ENCODE results near the gene TNFAIP1. TPM values are rescaled to one million over a fixed set of nuclear protein-coding genes. Genes with fewer than 3 reads are reported as not detected.

TNFAIP1 gene
- total and polyA plus RNA-seq, 8 donors: 11.5 to 56.8 (median 25.3) TPM

DNA sequence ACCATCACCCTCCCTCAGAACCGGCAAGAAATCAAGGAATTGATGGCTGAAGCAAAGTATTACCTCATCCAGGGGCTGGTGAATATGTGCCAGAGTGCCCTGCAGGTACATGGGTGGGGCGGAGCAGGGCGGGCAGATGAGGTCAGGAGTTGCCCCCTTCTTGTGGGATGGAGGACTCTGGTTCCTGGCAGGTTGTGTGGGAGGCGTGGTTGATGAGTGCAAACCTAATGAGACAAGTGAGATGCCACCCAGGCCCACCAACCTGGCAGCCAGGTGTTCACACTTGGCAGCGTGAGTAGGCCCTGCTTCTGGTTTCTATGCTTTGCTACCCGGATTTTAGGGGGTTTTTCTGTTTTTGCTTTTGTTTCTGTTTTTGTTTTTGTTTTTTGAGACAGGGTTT lies 4.8 kb downstream of the TNFAIP1 start:
- intact Hi-C loops (cut with DNase I): no loop called here
- FAIRE-seq (no peak), DNase-seq (no peak), ATAC-seq (no peak)
- TF ChIP-seq, protein P1, sequence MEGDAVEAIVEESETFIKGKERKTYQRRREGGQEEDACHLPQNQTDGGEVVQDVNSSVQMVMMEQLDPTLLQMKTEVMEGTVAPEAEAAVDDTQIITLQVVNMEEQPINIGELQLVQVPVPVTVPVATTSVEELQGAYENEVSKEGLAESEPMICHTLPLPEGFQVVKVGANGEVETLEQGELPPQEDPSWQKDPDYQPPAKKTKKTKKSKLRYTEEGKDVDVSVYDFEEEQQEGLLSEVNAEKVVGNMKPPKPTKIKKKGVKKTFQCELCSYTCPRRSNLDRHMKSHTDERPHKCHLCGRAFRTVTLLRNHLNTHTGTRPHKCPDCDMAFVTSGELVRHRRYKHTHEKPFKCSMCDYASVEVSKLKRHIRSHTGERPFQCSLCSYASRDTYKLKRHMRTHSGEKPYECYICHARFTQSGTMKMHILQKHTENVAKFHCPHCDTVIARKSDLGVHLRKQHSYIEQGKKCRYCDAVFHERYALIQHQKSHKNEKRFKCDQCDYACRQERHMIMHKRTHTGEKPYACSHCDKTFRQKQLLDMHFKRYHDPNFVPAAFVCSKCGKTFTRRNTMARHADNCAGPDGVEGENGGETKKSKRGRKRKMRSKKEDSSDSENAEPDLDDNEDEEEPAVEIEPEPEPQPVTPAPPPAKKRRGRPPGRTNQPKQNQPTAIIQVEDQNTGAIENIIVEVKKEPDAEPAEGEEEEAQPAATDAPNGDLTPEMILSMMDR (IDR thresholded peaks at IDR 0.05): no peak
- Histone ChIP-seq H3K4me1 (peaks cover 17 to 30% (median 25%) of the 10 kb centered on the region in 3 donors), H3K27ac (no peak overlapping the region), H3K36me3 (peaks cover 12 to 51% (median 19%) of the 10 kb centered on the region in 3 donors), H3K27me3 (no peaks in the 10 kb centered on the region), H3K9me3 (no peaks in the 10 kb centered on the region), H3K4me3 (no peak overlapping the region)
- 80 to 86% methylated on average over 6 of the region's 6 CpGs for WGBS, 2 donors

DNA sequence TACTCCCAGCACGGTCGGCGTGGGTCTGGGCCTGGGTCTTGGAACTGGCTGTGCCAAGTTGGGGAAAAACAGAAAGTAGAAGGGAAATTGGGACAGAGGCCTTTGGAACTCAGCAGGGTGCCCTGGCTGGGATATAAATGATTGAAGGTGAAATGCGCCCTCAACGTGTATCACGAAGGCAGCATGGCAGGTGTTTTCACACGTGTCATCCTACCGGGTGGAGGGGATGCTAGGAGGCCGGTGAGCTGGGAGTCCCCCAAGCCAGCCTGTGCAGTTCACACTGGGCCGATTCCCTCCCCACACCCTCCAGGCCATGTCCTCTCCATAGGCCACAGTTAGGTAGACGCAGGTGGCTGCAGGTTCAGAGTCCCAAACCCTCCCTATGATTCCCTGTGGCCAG lies 6.0 kb downstream of the TNFAIP1 start:
- Histone ChIP-seq H3K27me3 (no peaks in the 10 kb centered on the region), H3K27ac (no peak overlapping the region), H3K4me3 (no peak overlapping the region), H3K9me3 (no peaks in the 10 kb centered on the region), H3K4me1 (peaks cover 28 to 41% (median 36%) of the 10 kb centered on the region in 3 donors), H3K36me3 (peaks cover 12 to 51% (median 19%) of the 10 kb centered on the region in 3 donors)
- FAIRE-seq (no peak), DNase-seq (no peak), ATAC-seq (no peak)
- whole genome bisulfite sequencing, 2 donors: 90 to 95% methylated on average over 11 of the region's 11 CpGs
- TF ChIP-seq, protein P1 (IDR thresholded peaks at IDR 0.05): no peak
- intact Hi-C loops (cut with DNase I): no loop called here

DNA sequence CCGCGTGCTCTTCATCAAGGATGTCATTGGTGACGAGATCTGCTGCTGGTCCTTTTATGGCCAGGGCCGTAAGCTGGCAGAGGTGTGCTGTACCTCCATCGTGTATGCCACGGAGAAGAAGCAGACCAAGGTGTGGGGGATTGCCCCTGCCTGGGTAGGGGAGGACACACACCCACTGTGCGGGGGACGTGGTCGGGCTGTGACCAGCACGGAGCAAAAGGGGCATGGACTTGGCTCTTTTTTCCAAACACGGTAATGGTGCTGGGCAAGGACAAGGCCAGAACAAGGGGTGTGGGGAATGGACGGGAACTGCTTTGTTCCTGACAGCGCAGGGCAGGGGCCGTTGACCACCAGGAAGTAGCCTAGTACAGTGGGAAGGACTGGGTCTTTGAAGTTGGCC lies 6.8 kb downstream of the TNFAIP1 start:
- Histone ChIP-seq H3K36me3 (peaks cover 12 to 51% (median 19%) of the 10 kb centered on the region in 3 donors), H3K4me1 (peaks cover 28 to 40% (median 33%) of the 10 kb centered on the region in 3 donors)
- intact Hi-C loops (cut with DNase I): no loop called here

DNA sequence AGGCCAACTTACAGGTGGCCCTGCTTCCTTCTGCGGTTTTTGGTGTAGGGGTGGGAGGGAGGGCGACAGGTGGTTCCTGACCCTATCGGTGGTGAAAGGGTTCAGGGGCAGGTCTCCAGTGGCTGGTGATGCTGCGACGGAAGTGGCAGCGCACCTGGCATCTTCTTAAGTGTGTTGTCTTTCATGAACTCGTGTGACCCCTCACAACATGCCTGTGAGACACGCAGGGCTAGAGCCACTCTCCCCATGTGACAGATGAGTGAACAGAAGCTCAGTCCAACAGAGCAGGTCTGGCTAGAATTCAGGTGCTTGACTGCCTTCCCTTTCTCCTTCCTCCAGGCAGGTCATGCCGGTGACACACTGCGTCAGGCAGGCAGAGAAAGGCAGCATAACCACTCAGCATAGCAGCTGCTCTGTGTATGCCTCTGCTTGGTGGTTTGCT lies 8.0 kb downstream of the TNFAIP1 start:
- ATAC-seq (no peak), DNase-seq (no peak), FAIRE-seq (no peak)
- H3K4me3 ChIP-seq: no peak overlapping the region
- H3K27me3 ChIP-seq: no peaks in the 10 kb centered on the region
- H3K9me3 ChIP-seq: no peaks in the 10 kb centered on the region
- intact Hi-C loops (cut with DNase I): no loop called here
- H3K27ac ChIP-seq: no peak overlapping the region
- TF ChIP-seq, protein P1 (IDR thresholded peaks at IDR 0.05): no peak
- WGBS, 2 donors: 84 to 87% methylated on average over 10 of the region's 10 CpGs
- peaks cover 30 to 40% (median 32%) of the 10 kb centered on the region in 3 donors for H3K4me1 ChIP-seq
- peaks cover 12 to 57% (median 25%) of the 10 kb centered on the region in 3 donors for H3K36me3 ChIP-seq

More for the DNA sequence above, 6.8 kb downstream of the TNFAIP1 start:
- no peak overlapping the region for H3K27ac ChIP-seq
- no peaks in the 10 kb centered on the region for H3K9me3 ChIP-seq
- ATAC-seq: no peak
- TF ChIP-seq, protein P1 (IDR thresholded peaks at IDR 0.05): no peak
- H3K4me3 ChIP-seq: no peak overlapping the region
- no peak for FAIRE-seq
- no peak for DNase-seq
- H3K27me3 ChIP-seq: no peaks in the 10 kb centered on the region
- WGBS, 2 donors: 90 to 91% methylated on average over 14 of the region's 14 CpGs

DNA sequence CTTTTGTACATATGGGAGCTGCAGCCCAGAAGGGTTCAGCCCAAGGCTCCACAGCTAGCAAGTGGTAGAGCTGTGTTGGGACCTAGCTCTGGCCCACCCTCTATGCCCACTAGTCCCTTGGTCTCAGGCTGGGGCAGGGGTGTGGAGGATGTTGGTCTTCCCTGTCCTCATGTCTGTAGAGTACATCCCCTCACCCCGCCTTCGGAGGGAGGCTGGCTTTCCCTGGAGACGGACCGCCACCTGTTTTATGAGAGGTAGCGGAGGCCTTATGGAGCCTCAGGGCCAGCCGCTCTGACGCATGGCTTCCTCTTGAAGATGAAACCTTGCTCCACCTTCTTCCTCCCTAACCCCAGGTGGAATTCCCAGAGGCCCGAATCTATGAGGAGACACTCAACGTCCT lies 8.4 kb downstream of the TNFAIP1 start:
- Histone ChIP-seq H3K27me3 (no peaks in the 10 kb centered on the region), H3K9me3 (no peaks in the 10 kb centered on the region), H3K36me3 (peaks cover 12 to 62% (median 25%) of the 10 kb centered on the region in 3 donors), H3K4me1 (peaks cover 30 to 43% (median 32%) of the 10 kb centered on the region in 3 donors), H3K27ac (peak overlapping the region in 2 of 4 donors; percentile 77 to 83), H3K4me3 (no peak overlapping the region)
- FAIRE-seq (no peak), DNase-seq (no peak), ATAC-seq (no peak)
- intact Hi-C loops (cut with DNase I): no loop called here
- TF ChIP-seq, protein P1 (IDR thresholded peaks at IDR 0.05): no peak
- 94% methylated on average over 9 of the region's 9 CpGs for WGBS, 2 donors
